Measurements from ENCODE around the gene STARD3.
A peak's percentile ranks its signal among the peaks of the same experiment; 100 is the strongest.

STARD3 gene

GRCh38 chr17:39702901-39703893 is 66.3 kb downstream of the STARD3 start:
- H3K4me3 ChIP-seq (ENCODE audit: low read depth, low read length) = no peak overlapping the region
- in situ Hi-C loops (cut with HindIII; ENCODE audit: low sequenced_read_pairs) = no loop called here
- no peak for TF ChIP-seq CTCF (IDR thresholded peaks at IDR 0.05; ENCODE audit: low read depth, low read length, missing control alignments)
- no peak for DNase-seq (ENCODE audit: low read depth)

- H3K4me3 ChIP-seq (ENCODE audit: low read depth, low read length) = no peak overlapping the region
- in situ Hi-C loops (cut with HindIII; ENCODE audit: low sequenced_read_pairs) = no loop called here
- no peak for TF ChIP-seq CTCF (IDR thresholded peaks at IDR 0.05; ENCODE audit: low read depth, low read length, missing control alignments)
- no peak for DNase-seq (ENCODE audit: low read depth)
Observed at GRCh38 chr17:39703913-39704312, 67.0 kb downstream of the STARD3 start.

- in situ Hi-C loops (cut with HindIII; ENCODE audit: low sequenced_read_pairs) = no loop called here
- H3K4me3 ChIP-seq (ENCODE audit: low read depth, low read length) = no peak overlapping the region
- no peak for DNase-seq (ENCODE audit: low read depth)
- peak; percentile 21 for TF ChIP-seq CTCF (IDR thresholded peaks at IDR 0.05; ENCODE audit: low read depth, low read length, missing control alignments)
Observed at GRCh38 chr17:39704821-39705551, 68.0 kb downstream of the STARD3 start.

- no peak overlapping the region for H3K4me3 ChIP-seq (ENCODE audit: low read depth, low read length)
- in situ Hi-C loops (cut with HindIII; ENCODE audit: low sequenced_read_pairs) = no loop called here
- TF ChIP-seq CTCF (IDR thresholded peaks at IDR 0.05; ENCODE audit: low read depth, low read length, missing control alignments) = no peak
- DNase-seq (ENCODE audit: low read depth) = no peak
Observed at GRCh38 chr17:39705786-39706348, 68.9 kb downstream of the STARD3 start.

- H3K4me3 ChIP-seq (ENCODE audit: low read depth, low read length) = no peak overlapping the region
- TF ChIP-seq CTCF (IDR thresholded peaks at IDR 0.05; ENCODE audit: low read depth, low read length, missing control alignments) = no peak
- in situ Hi-C loops (cut with HindIII; ENCODE audit: low sequenced_read_pairs) = no loop called here
- DNase-seq (ENCODE audit: low read depth) = no peak
Observed at GRCh38 chr17:39706383-39706782, 69.4 kb downstream of the STARD3 start.

- in situ Hi-C loops (cut with HindIII; ENCODE audit: low sequenced_read_pairs) = no loop called here
- H3K4me3 ChIP-seq (ENCODE audit: low read depth, low read length) = no peak overlapping the region
- TF ChIP-seq CTCF (IDR thresholded peaks at IDR 0.05; ENCODE audit: low read depth, low read length, missing control alignments) = no peak
- no peak for DNase-seq (ENCODE audit: low read depth)
Observed at GRCh38 chr17:39706921-39707337, 70.0 kb downstream of the STARD3 start.

All from astrocyte of the cerebellum (primary cell).